ENCODE measurements around the gene DDR1. TPM values are rescaled to one million over a fixed set of nuclear protein-coding genes. Genes with fewer than 3 reads are reported as not detected.

Gene DDR1
- total RNA-seq, result 148 TPM

GRCh38 chr6:30883685-30884520 lies at the start of gene DDR1:
Gene DDR1, plus strand, starts transcription at chr6:30884519. Its CDS starts 4,211 bp downstream, at chr6:30888730.

GRCh38 chr6:30907758-30908591 lies 23.7 kb downstream of the DDR1 start, which contains the start of gene GTF2H4:
Gene GTF2H4, plus strand, starts transcription at chr6:30908207.

DNA sequence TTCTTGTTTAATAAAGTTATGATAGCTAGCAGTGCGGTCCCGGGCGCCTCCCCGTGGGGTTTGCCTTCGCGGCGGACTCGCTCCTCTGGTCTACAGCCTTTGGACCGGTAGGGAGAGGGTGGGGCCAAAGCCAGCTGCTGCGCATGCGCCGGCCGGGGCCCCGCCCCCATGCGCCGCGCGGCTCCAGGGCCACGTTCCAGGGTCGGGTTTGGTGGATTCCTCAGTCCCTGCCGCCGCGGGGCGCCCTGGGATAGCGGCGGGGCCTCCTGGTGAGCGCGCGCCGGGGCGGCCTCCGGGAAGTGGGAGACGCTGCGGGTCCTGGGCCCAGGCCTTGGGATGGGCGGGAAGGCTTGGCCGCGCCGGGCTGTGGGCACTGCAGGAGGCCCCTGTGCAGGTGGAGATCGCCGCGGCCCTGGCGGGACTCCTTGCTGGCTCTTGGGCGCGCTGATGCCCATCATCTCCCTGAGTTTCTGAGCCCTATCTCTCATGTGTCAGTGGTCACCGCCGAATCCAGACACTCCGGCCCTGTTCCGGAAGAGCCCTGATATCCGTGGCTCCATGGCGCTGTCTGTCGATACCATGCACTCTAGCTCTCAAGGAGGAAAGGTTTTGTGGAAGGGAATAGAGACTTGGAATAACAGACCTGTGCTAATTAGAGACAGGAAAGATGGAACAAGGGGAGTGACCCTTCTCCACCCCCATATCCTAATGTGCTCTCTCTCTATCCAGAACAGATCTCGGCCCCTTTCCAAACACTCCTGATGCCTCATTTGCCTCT lies 29.9 kb downstream of the DDR1 start, which contains the start of gene VARS2:
Gene VARS2, plus strand, starts transcription at position 163 of the 778 bp plus-strand sequence. Its CDS starts 599 bp downstream, at position 762.

GRCh38 chr6:30931969-30932645 lies 47.8 kb downstream of the DDR1 start, which contains the start of gene SFTA2:
Gene SFTA2, minus strand, starts transcription at chr6:30932170. Its CDS starts 74 bp downstream, at chr6:30932096.

GRCh38 chr6:30940361-30940986 lies 56.2 kb downstream of the DDR1 start, which contains the start of gene MUCL3:
Gene MUCL3, plus strand, starts transcription at chr6:30940973. Its CDS starts 27 bp downstream, at chr6:30941000.

Other genes starting within 250 kb of the DDR1 start
- 10.1 TPM for gene C6orf136, start 237.4 kb upstream of the DDR1 start, total RNA-seq
- 29.3 TPM for gene DHX16, start 211.5 kb upstream of the DDR1 start, total RNA-seq
- gene PPP1R18, start 197.9 kb upstream of the DDR1 start, total RNA-seq, result 20.6 TPM
- 4.3 TPM for gene NRM, start 193.5 kb upstream of the DDR1 start, total RNA-seq
- gene MDC1, start 167.2 kb upstream of the DDR1 start, total RNA-seq, result 26.2 TPM
- gene TUBB, start 164.2 kb upstream of the DDR1 start, total RNA-seq, result 432 TPM
- gene FLOT1, start 141.8 kb upstream of the DDR1 start, total RNA-seq, result 68.1 TPM
- gene IER3, start 140.0 kb upstream of the DDR1 start, total RNA-seq, result 7.5 TPM
- gene GTF2H4, start 23.7 kb downstream of the DDR1 start, total RNA-seq, result 20.6 TPM
- gene VARS2, start 29.7 kb downstream of the DDR1 start, total RNA-seq, result 30.6 TPM
- gene SFTA2, start 47.7 kb downstream of the DDR1 start, total RNA-seq, result not detected
- not detected for gene MUCL3, start 56.5 kb downstream of the DDR1 start, total RNA-seq
- 0.11 TPM for gene MUC21, start 99.2 kb downstream of the DDR1 start, total RNA-seq
- gene MUC22, start 126.0 kb downstream of the DDR1 start, total RNA-seq, result 0.11 TPM
- not detected for gene C6orf15, start 228.1 kb downstream of the DDR1 start, total RNA-seq
- 0.22 TPM for gene PSORS1C1, start 230.3 kb downstream of the DDR1 start, total RNA-seq
- gene CDSN, start 235.9 kb downstream of the DDR1 start, total RNA-seq, result not detected

Data from camera-type eye (tissue), 1 donor.